Liver (tissue), 9 donors: ENCODE data around the gene RIC3. TPM values are rescaled to one million over a fixed set of nuclear protein-coding genes. Genes with fewer than 3 reads are reported as not detected.

Source experiments
- DNase-seq: peaks from one replicate; pipeline ENCODE4 v3.0.0-alpha.2; 2017; ENCODE audit warnings: low spot score
- H3K27ac ChIP-seq, 2 donors: one replicate each; pipeline ENCODE4 v1.7.0; 2013; ENCODE audit warnings: inconsistent platforms in 2 of 2, low read length in 2 of 2, control low read depth in 1 of 2, low read depth in 1 of 2, mild to moderate bottlenecking in 1 of 2
- H3K27me3 ChIP-seq, 4 donors: one replicate each; pipeline versions ENCODE4 v1.6.1 to v1.7.0; 2013; ENCODE audit warnings: low read length in 3 of 4, inconsistent platforms in 1 of 4, mild to moderate bottlenecking in 1 of 4, moderate library complexity in 1 of 4; ENCODE audit not compliant: control insufficient read depth in 4 of 4, insufficient read depth in 4 of 4
- H3K36me3 ChIP-seq, 4 donors: one replicate each; pipeline versions ENCODE4 v1.6.1 to v1.7.0; 2013; ENCODE audit warnings: low read length in 3 of 4, mild to moderate bottlenecking in 3 of 4, low read depth in 1 of 4, moderate library complexity in 1 of 4; ENCODE audit not compliant: control insufficient read depth in 4 of 4, insufficient read depth in 3 of 4
- H3K4me1 ChIP-seq, 4 donors: one replicate each; pipeline versions ENCODE4 v1.6.1 to v1.7.0; 2013; ENCODE audit warnings: low read length in 3 of 4, mild to moderate bottlenecking in 3 of 4, moderate library complexity in 1 of 4; ENCODE audit not compliant: control insufficient read depth in 4 of 4, insufficient read depth in 4 of 4
- H3K4me3 ChIP-seq, 3 donors: one replicate each; pipeline versions ENCODE4 v1.6.1 to v1.7.0; 2013; ENCODE audit warnings: low read length in 3 of 3, control low read depth in 1 of 3, low read depth in 1 of 3, mild to moderate bottlenecking in 1 of 3
- H3K9ac ChIP-seq, 2 donors: one replicate each; pipeline ENCODE4 v1.7.0; 2013; ENCODE audit warnings: low read length in 2 of 2, mild to moderate bottlenecking in 2 of 2, moderate library complexity in 2 of 2, control low read depth in 1 of 2, low read depth in 1 of 2
- H3K9me3 ChIP-seq, 4 donors: one replicate each; pipeline versions ENCODE4 v1.6.1 to v1.7.0; 2013; ENCODE audit warnings: low read length in 3 of 4; ENCODE audit not compliant: control insufficient read depth in 4 of 4
- CTCF ChIP-seq: fragments of 150-350 bp; IDR thresholded peaks from 2 replicates; pipeline ENCODE4 v1.5.1; 2017; ENCODE audit warnings: improper control_type of control experiment, low read depth, low read length; ENCODE audit not compliant: missing input control
- FOXA1 ChIP-seq: IDR thresholded peaks from 2 replicates; pipeline ENCODE4 v1.6.1; 2016; ENCODE audit warnings: antibody characterized with exemption
- FOXA2 ChIP-seq: IDR thresholded peaks from 2 replicates; pipeline ENCODE4 v1.6.1; 2016; ENCODE audit warnings: antibody characterized with exemption
- GABPA ChIP-seq, 2 donors: IDR thresholded peaks in 1 of 2; conservative IDR thresholded peaks in 1 of 2; 2 replicates each; pipeline ENCODE4 v1.6.1; 2016; ENCODE audit warnings: antibody characterized with exemption in 2 of 2, mild to moderate bottlenecking in 1 of 2, moderate library complexity in 1 of 2
- HNF4A ChIP-seq, 2 donors: conservative IDR thresholded peaks; 2 replicates each; pipeline ENCODE4 v1.6.1; 2016; ENCODE audit warnings: antibody characterized with exemption in 2 of 2, mild to moderate bottlenecking in 2 of 2
- HNF4G ChIP-seq: IDR thresholded peaks from 2 replicates; pipeline ENCODE4 v1.6.1; 2016; ENCODE audit warnings: antibody characterized with exemption
- JUND ChIP-seq, 2 donors: IDR thresholded peaks; 2 replicates each; pipeline ENCODE4 v1.6.1; 2016; ENCODE audit warnings: antibody characterized with exemption in 2 of 2
- MAX ChIP-seq: IDR thresholded peaks from 2 replicates; pipeline ENCODE4 v1.6.1; 2016; ENCODE audit warnings: antibody characterized with exemption
- NR2F2 ChIP-seq: IDR thresholded peaks from 2 replicates; pipeline ENCODE4 v1.6.1; 2016; ENCODE audit warnings: antibody characterized with exemption
- RAD21 ChIP-seq, 2 donors: IDR thresholded peaks; 2 replicates each; pipeline ENCODE4 v1.6.1; 2016; ENCODE audit warnings: antibody characterized with exemption in 2 of 2, mild to moderate bottlenecking in 2 of 2
- RXRA ChIP-seq, 2 donors: IDR thresholded peaks; 2 replicates each; pipeline ENCODE4 v1.6.1; 2017 to 2018; ENCODE audit warnings: antibody characterized with exemption in 2 of 2, mild to moderate bottlenecking in 1 of 2
- SP1 ChIP-seq: IDR thresholded peaks from 2 replicates; pipeline ENCODE4 v1.6.1; 2018; ENCODE audit warnings: antibody characterized with exemption, mild to moderate bottlenecking
- TAF1 ChIP-seq: conservative IDR thresholded peaks from 2 replicates; pipeline ENCODE4 v1.6.1; 2016; ENCODE audit warnings: antibody characterized with exemption, mild to moderate bottlenecking
- YY1 ChIP-seq: IDR thresholded peaks from 2 replicates; pipeline ENCODE4 v1.6.1; 2016; ENCODE audit warnings: antibody characterized with exemption, mild to moderate bottlenecking
- WGBS: extraction: QIAGEN DNeasy Blood & Tissue Kit; methylation state at CpG from one replicate; pipeline ENCODE4 v1.1.7; 2013; 5-methylcytosine and 5-hydroxymethylcytosine counted together
- polyA plus RNA-seq, 2 donors: library from polyadenylated mRNA; stranded (reverse) in 1 of 2; unstranded in 1 of 2; fragments of 200-250 nt in 1 of 2; fragments of >200 nt in 1 of 2; fragmentation: Nextera tagmentation in 1 of 2; extraction: Ambion mirVana in 1 of 2; gene quantifications; one replicate each; pipeline versions ENCODE4 v1.2.1 to v1.2.3, GENCODE V29; 2013 to 2015
- total RNA-seq, 2 donors: library from RNA; depleted of rRNA; stranded (reverse); fragments of >200 nt; gene quantifications; one replicate each; pipeline ENCODE4 v1.2.3, GENCODE V29; 2014
- TF ChIP-seq, protein P1 (sequence below): IDR thresholded peaks from 2 replicates; pipeline ENCODE4 v1.6.1; 2016; ENCODE audit warnings: antibody characterized with exemption
- TF ChIP-seq, protein P2 (sequence below): IDR thresholded peaks from 2 replicates; pipeline ENCODE4 v1.6.1; 2016; ENCODE audit warnings: antibody characterized with exemption
- TF ChIP-seq, protein P3 (sequence below): IDR thresholded peaks from 2 replicates; pipeline ENCODE4 v1.6.1; 2016; ENCODE audit warnings: antibody characterized with exemption, mild to moderate bottlenecking
- donor health status: healthy.
- donor health status: healthy.
- donor health status: healthy.
- donor health status: healthy.
- donor health status: healthy.

The RIC3 gene
- total and polyA plus RNA-seq, 4 donors: 0.89 to 9.8 (median 4.5) TPM

DNA sequence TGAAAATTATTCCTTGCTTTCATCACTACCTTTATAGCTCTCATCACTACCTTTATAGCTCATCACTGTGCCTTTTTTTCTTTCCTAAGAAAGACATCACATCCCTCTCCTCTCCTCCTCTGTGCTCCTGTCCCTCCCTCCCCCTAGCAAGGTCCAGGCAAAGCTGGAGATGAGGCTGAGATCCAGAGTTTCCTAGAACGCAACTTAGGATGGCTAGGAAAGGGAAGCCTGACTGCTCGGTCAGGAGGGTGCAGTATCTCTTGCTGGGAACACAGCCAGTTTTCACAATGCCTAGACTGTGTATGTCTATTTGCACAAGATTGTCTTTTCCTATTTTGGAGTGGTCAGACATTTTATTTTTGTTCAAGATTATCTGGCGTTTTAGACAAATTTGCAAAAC is 63.2 kb downstream of the RIC3 start:
- H3K9me3 ChIP-seq: no peaks in the 10 kb centered on the region
- peaks cover 0 to 9% (median under 1%) of the 10 kb centered on the region in 4 donors for H3K36me3 ChIP-seq
- WGBS: 79% methylated on average over 3 of the region's 3 CpGs
- H3K4me3 ChIP-seq: no peak overlapping the region
- H3K9ac ChIP-seq: no peak overlapping the region
- no peak for DNase-seq
- H3K27me3 ChIP-seq: no peaks in the 10 kb centered on the region
- TF ChIP-seq, protein P1, sequence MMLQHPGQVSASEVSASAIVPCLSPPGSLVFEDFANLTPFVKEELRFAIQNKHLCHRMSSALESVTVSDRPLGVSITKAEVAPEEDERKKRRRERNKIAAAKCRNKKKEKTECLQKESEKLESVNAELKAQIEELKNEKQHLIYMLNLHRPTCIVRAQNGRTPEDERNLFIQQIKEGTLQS: no peak
- TF ChIP-seq RAD21 (IDR thresholded peaks at IDR 0.05) (no peak), FOXA2 (no peak), NR2F2 (no peak), TAF1 (no peak), CTCF (no peak), HNF4A (conservative IDR thresholded peaks at IDR 0.05) (no peak), YY1 (no peak), MAX (no peak), JUND (IDR thresholded peaks at IDR 0.05) (no peak), GABPA (IDR thresholded peaks at IDR 0.05 in 1 of 2, conservative IDR thresholded peaks at IDR 0.05 in 1 of 2) (no peak), RXRA (IDR thresholded peaks at IDR 0.05) (no peak), HNF4G (no peak)
- TF ChIP-seq, protein P2, sequence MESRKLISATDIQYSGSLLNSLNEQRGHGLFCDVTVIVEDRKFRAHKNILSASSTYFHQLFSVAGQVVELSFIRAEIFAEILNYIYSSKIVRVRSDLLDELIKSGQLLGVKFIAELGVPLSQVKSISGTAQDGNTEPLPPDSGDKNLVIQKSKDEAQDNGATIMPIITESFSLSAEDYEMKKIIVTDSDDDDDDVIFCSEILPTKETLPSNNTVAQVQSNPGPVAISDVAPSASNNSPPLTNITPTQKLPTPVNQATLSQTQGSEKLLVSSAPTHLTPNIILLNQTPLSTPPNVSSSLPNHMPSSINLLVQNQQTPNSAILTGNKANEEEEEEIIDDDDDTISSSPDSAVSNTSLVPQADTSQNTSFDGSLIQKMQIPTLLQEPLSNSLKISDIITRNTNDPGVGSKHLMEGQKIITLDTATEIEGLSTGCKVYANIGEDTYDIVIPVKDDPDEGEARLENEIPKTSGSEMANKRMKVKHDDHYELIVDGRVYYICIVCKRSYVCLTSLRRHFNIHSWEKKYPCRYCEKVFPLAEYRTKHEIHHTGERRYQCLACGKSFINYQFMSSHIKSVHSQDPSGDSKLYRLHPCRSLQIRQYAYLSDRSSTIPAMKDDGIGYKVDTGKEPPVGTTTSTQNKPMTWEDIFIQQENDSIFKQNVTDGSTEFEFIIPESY: no peak
- TF ChIP-seq, protein P3, sequence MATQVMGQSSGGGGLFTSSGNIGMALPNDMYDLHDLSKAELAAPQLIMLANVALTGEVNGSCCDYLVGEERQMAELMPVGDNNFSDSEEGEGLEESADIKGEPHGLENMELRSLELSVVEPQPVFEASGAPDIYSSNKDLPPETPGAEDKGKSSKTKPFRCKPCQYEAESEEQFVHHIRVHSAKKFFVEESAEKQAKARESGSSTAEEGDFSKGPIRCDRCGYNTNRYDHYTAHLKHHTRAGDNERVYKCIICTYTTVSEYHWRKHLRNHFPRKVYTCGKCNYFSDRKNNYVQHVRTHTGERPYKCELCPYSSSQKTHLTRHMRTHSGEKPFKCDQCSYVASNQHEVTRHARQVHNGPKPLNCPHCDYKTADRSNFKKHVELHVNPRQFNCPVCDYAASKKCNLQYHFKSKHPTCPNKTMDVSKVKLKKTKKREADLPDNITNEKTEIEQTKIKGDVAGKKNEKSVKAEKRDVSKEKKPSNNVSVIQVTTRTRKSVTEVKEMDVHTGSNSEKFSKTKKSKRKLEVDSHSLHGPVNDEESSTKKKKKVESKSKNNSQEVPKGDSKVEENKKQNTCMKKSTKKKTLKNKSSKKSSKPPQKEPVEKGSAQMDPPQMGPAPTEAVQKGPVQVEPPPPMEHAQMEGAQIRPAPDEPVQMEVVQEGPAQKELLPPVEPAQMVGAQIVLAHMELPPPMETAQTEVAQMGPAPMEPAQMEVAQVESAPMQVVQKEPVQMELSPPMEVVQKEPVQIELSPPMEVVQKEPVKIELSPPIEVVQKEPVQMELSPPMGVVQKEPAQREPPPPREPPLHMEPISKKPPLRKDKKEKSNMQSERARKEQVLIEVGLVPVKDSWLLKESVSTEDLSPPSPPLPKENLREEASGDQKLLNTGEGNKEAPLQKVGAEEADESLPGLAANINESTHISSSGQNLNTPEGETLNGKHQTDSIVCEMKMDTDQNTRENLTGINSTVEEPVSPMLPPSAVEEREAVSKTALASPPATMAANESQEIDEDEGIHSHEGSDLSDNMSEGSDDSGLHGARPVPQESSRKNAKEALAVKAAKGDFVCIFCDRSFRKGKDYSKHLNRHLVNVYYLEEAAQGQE: no peak
- no peaks in the 10 kb centered on the region for H3K4me1 ChIP-seq
- no peak overlapping the region for H3K27ac ChIP-seq

DNA sequence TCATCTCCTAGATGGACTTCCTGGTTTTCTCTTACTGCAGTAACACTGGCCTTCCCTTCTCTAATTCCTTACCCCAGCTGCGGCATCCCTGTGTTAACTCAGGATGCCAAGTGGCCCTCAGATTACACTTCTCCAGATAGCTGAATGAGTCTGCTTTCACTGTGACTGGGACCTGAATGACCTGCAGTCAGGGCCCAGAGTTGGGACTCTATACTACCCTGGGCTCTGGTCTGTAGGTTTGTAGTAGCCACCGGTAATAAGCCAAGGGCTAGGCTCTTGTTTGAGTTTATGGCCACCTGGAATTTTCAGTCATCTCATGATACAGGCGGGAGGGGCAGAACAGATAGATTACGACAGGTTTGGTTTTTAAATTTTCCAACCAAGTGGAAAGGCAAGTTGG is 63.7 kb downstream of the RIC3 start:
- no peak overlapping the region for H3K4me3 ChIP-seq
- H3K9me3 ChIP-seq: no peaks in the 10 kb centered on the region
- 88% methylated on average over 4 of the region's 4 CpGs for WGBS
- H3K9ac ChIP-seq: no peak overlapping the region
- DNase-seq: no peak
- no peaks in the 10 kb centered on the region for H3K27me3 ChIP-seq
- H3K36me3 ChIP-seq: peaks cover 0 to 9% (median under 1%) of the 10 kb centered on the region in 4 donors
- H3K4me1 ChIP-seq: no peaks in the 10 kb centered on the region
- no peak overlapping the region for H3K27ac ChIP-seq
- TF ChIP-seq SP1: no peak
- TF ChIP-seq FOXA1: no peak
- TF ChIP-seq, protein P1: no peak
- TF ChIP-seq JUND (IDR thresholded peaks at IDR 0.05): no peak
- no peak for TF ChIP-seq YY1
- TF ChIP-seq GABPA (IDR thresholded peaks at IDR 0.05 in 1 of 2, conservative IDR thresholded peaks at IDR 0.05 in 1 of 2): no peak
